ENCODE data around the gene SMURF1.

DNA sequence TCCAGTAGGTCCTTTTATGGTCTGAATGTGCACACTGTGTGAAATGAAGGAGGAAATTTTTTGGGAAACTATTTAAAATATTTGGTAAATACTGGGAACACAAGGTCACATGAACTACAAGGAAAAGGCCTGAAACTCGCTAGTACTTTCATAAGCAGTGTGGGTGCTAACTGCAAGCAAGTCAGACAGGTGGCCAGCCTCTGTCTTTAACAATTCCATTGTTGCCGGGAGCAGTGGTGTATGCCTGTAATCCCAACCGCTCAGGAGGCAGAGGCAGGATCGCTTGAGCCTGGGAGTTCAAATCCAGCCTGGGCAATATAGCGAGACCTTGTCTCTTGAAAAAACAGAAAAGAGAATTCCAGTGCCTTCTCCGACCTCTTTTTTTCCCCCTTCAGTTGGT is 37.5 kb downstream of the SMURF1 start:
- TF ChIP-seq CTCF (IDR thresholded peaks at IDR 0.05; ENCODE audit: low read length) (no peak), EZH2 (IDR thresholded peaks at IDR 0.05; ENCODE audit: borderline replicate concordance, low read length) (no peak)
